ENCODE measurements around the gene TXK.
A peak's percentile ranks its signal among the peaks of the same experiment; 100 is the strongest.

Gene TXK

DNA sequence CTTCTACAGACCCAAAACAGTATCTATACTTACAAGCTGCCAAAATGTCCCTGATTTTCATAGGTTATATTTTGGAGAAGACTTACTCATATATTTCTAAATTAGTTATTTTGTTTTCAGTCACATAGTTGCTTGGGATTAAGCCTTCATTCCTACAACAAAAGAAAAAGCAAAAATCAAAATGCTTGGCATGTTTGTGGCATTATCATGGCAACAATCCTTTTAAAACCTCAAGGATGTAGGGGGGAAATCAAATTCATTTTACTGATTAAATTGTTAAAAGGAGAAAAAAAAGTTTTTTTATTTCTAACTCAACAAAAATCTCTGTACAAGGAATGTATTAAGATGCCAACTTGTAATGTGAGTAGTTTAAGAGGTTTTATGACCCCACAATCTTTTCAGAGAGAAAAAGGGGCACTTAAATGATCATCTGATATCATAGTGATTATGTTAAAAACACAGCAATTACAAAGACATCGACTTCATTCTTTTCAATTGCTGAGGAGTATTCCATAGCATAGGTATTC, 23.5 kb downstream of the TXK start:
- no peak overlapping the region for H3K4me3 ChIP-seq (ENCODE audit: low read length)
- no peak for DNase-seq (ENCODE audit: low read depth, low spot score)

- peak; percentile 59 for DNase-seq (ENCODE audit: low read depth, low spot score)
- no peak overlapping the region for H3K4me3 ChIP-seq (ENCODE audit: low read length)
Measured at GRCh38 chr4:48109413-48110263, 24.4 kb downstream of the TXK start.

- no peak overlapping the region for H3K4me3 ChIP-seq (ENCODE audit: low read length)
- DNase-seq (ENCODE audit: low read depth, low spot score) = no peak
Measured at GRCh38 chr4:48108309-48109073, 25.6 kb downstream of the TXK start.

GRCh38 chr4:48105230-48105629, 28.8 kb downstream of the TXK start:
- DNase-seq (ENCODE audit: low read depth, low spot score) = no peak
- H3K4me3 ChIP-seq (ENCODE audit: low read length) = no peak overlapping the region

DNA sequence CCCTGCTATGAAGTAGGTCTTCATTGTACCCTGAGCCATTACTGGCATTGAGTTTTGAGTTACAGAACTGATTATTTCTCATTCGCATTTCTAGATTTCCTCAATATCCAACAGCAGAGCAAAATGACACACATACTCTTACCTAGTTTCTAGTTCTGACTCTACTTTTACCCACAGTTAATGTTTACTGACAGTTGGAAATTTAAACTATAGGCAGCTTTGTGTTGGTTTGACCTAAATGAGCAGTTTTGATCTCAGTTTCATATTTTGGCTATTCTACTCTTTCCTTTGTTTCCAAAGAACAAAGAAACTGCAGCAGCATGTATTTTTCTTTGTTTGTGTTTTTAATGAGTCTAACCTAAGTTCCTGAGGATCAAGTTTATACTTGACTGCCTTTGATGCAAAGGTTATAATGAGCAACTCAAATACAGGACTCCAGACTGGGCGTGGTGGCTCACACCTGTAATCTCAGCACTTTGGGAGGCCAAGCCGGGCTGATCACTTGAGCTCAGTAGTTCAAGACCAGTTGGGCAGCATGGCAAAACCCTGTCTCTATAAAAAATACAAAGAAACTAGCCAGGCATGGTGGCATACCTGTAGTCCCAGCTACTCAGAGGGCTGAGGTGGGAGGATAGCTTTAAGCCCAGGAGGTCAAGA, 30.4 kb downstream of the TXK start:
- H3K4me3 ChIP-seq (ENCODE audit: low read length) = no peak overlapping the region
- DNase-seq (ENCODE audit: low read depth, low spot score) = no peak

GRCh38 chr4:48102303-48102702, 31.7 kb downstream of the TXK start:
- H3K4me3 ChIP-seq (ENCODE audit: low read length) = no peak overlapping the region
- DNase-seq (ENCODE audit: low read depth, low spot score) = no peak

DNA sequence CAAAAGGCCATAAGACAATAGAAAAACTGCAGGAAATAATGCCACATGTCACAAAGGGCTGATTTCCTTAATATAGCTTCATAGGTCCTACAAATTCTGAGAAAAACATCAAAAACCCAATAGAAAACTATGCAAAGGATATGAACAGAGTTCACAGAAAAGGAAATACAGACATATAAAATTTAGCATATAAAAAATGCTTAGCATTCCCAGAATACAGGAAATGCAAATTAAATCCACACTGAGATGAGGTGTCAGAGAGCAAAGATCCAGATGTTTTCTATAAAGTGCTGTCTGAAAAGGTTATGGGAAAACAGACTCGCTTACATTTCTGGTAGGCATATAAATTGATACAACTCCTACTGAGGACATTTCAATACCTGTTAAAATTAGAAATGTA, 33.8 kb downstream of the TXK start:
- DNase-seq (ENCODE audit: low read depth, low spot score) = no peak
- no peak overlapping the region for H3K4me3 ChIP-seq (ENCODE audit: low read length)

DNA sequence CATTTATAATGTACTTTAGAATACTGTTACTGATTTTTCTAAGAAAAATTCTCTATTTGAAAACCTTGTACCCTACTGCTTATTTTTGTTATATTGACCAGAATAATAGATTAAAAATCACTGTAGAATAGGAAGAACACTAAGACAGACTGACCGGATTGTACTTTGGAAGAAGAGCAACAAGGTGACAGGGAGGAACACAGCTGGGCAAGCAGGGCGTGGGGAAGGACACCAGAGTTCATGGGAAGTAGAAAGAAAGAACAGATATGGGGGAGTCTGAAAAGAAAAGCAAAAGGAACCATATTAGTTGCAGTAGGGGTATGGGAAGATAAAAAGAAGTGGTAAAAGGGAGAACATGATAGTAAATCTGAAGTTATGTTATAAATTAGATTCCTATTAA, 38.6 kb downstream of the TXK start:
- DNase-seq (ENCODE audit: low read depth, low spot score) = no peak
- no peak overlapping the region for H3K4me3 ChIP-seq (ENCODE audit: low read length)

DNA sequence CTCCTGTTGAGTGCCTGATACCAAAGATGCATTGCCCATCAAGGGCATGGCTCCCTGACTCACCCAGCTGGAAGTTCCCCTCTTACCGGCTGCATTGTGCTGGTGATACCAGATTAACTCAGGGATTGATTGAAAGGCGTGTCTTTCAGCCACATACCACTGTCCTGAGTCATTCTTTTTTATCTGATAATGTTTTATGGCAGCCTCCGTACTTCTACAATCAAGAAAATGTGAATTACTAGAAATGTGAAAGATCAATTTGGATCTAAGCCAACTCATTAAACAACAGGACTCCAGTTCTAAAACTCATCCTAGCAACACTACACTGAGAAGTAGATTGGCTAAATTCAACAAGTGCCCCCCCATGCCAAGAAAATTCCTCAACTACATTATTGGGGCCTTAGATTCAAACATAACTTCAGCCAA, 40.0 kb downstream of the TXK start:
- no peak overlapping the region for H3K4me3 ChIP-seq (ENCODE audit: low read length)
- no peak for DNase-seq (ENCODE audit: low read depth, low spot score)

DNA sequence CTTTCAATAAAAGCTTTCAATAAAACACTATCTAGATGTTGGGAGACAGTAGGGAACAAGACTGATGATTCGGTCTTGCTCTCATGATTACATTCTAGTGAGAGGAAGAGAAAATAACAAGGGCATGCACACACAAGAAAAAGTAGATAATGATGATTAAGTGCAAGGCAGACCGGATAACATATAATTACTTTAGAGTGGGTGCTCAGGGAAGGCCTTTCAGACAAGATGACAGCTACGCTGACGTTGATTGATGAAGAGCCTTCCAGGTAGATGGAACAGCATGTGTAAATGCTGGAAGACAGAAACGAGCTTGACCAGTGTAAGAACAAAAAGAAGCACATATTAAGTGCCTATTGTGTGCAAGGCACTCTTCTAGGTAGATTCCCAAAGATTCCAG, 43.4 kb downstream of the TXK start:
- DNase-seq (ENCODE audit: low read depth, low spot score) = no peak
- no peak overlapping the region for H3K4me3 ChIP-seq (ENCODE audit: low read length)

DNA sequence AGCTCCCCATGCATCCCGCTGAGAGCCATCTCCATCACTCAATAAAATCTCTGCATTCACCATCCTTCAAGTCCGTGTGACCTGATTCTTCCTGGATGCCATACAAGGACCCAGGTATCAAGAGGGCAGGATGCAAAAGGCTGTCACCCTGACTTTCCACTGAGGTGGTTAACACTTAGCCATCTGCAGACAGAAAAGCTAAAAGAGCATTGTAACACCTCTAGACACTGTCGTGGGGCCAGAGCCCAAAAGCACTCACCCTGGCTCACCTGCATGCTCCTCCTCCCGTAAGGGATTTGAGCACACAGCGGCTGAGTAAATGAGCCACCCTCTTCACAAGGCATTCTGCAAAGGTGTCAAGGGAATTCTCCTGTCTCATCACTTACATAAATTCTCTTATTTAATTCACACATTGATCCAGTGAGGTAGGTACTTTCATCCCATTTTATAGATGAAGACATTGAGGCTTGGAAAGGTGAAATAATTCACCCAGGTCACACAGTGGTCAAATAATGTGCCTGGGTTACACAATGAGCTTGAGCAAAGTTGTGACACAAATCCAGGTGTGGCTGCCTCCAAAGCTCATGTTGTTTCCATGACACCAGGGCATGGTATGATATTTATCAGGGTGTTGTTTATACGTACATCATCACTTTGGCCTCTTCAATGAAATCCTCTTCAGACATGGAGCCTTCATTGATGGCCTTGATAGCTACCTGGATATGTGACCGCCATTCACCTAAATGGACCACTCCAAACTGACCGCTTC, 48.0 kb downstream of the TXK start:
- no peak for DNase-seq (ENCODE audit: low read depth, low spot score)
- no peak overlapping the region for H3K4me3 ChIP-seq (ENCODE audit: low read length)

GRCh38 chr4:48082956-48083355, 51.1 kb downstream of the TXK start:
- H3K4me3 ChIP-seq (ENCODE audit: low read length) = no peak overlapping the region
- no peak for DNase-seq (ENCODE audit: low read depth, low spot score)

- no peak for DNase-seq (ENCODE audit: low read depth, low spot score)
- no peak overlapping the region for H3K4me3 ChIP-seq (ENCODE audit: low read length)
Measured at GRCh38 chr4:48081196-48081595, 52.9 kb downstream of the TXK start.

- H3K4me3 ChIP-seq (ENCODE audit: low read length) = no peak overlapping the region
- DNase-seq (ENCODE audit: low read depth, low spot score) = no peak
Measured at GRCh38 chr4:48079972-48080391, 54.1 kb downstream of the TXK start.

DNA sequence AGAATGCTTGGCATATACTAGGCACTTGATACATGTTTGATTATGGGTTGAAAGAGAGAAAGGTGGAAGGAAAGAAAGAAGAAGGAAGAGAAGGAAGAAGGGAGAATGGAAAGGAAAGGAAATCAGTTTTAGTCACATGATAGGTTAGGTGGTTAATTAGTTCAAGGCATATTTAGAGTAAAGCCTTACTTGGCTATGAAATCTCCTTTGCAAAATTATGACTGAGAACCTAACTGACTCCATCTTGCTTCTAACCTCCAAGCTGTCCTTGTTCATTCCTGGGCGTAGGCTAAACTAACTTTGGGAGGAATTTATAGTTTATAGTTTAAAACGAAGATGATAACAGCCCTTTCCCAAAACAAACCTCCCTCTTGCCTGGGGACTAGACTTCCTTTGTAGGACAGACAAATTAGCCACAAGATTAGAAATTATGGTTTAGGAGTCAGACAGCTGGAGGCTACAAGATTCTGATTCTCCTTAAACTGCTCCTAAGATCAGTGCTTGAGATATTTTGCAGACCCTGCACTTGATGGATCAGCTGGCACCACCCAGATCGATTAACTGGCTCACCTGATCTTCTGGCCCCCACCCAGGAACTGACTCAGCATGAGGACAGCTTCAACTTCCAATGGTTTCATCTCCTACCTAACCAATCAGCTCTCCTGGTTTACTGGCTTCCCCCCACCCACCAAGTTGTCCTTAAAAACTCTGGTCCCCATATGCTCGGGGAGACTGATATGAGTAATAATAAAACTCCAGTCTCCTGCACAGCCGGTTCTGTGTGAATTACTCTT, 55.0 kb downstream of the TXK start:
- H3K4me3 ChIP-seq (ENCODE audit: low read length) = no peak overlapping the region
- no peak for DNase-seq (ENCODE audit: low read depth, low spot score)

DNA sequence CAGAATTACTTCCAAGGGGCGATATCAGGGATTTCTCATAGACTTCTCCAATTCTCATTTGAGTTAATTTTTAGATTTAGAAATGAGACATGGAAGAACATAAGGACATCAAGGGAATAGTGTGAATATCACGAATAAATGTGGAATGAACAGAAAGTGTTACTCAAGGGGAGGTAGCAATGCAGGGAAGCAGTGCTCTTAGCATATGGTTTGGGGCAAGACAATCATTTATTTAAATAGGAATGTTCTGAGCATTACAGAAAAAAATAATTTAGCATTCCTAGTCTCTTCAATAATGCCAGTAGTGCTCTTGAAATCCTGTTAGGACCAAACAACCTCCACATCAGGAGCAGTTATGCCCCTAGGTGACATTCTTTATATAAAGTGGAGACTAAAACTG, 55.6 kb downstream of the TXK start:
- no peak overlapping the region for H3K4me3 ChIP-seq (ENCODE audit: low read length)
- DNase-seq (ENCODE audit: low read depth, low spot score) = no peak

DNA sequence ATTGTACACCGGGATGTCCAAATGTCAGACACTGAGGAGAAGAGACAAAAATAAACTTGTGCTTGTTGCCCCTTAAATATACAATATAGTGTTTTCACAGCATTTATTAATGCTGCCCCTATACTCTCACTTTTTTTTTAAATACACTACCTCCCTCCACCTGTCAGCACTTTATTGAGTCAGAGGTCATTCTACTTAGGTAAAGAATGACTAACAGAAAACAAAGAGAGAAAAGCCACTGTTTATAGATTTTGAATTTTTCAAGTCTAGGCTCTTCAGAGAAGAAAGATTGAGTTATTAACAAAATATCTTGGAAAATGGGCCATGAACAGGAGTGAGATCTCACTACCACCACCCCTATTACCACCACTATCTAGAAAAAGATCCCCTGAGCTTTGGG, 59.4 kb downstream of the TXK start:
- DNase-seq (ENCODE audit: low read depth, low spot score) = no peak

DNA sequence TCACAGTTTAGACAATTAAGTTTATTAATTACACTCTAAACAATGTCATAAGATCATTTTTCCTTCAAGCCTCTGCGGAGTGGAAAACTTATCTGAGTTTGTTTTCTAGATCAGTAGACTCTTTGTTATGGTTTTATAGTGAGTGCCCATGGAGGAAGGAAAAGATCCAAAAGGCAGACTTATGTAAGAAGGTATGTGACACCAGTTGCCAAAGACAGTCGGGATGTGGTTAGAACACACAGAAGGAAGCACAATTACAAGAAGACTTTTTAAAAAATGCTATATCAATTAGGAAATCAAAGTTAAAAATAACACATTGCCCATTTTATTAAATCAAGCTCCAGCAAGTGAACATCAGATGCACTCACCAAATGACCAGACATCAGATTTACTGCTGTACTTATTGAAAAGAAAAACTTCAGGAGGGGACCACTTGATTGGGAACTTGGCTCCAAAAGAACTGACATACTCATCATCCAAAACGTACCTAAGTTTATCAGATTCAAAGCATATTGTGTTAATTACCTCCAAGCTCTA, 60.4 kb downstream of the TXK start:
- no peak overlapping the region for H3K4me3 ChIP-seq (ENCODE audit: low read length)
- no peak for DNase-seq (ENCODE audit: low read depth, low spot score)

More for the DNA sequence above, 59.4 kb downstream of the TXK start:
- no peak overlapping the region for H3K4me3 ChIP-seq (ENCODE audit: low read length)
